SK-N-SH treated with all-trans-retinoic acid at 6 μM for 48 hours (cell line): ENCODE measurements around the gene NTMT1.

Experiments used
- ATAC-seq: fragments of 200-7000 bp; cut with Tn5 transposase; 3 replicates; pipeline ENCODE4 v1.9.1; 2020; ENCODE audit warnings: mild to moderate bottlenecking, moderate library complexity
- ARNTL ChIP-seq: fragments of 450-650 bp; formaldehyde crosslinking; IDR thresholded peaks from 2 replicates; pipeline ENCODE4 v1.5.0; 2020; ENCODE audit warnings: low read depth, mild to moderate bottlenecking, moderate library complexity, borderline replicate concordance
- BACH2 ChIP-seq: fragments of 250-450 bp; sonication (Bioruptor Pico); IDR thresholded peaks from 2 replicates; pipeline ENCODE4 v1.9.0; 2021; ENCODE audit warnings: mild to moderate bottlenecking, borderline replicate concordance
- CREB5 ChIP-seq: fragments of 250-450 bp; sonication (Bioruptor Pico); IDR thresholded peaks from 2 replicates; pipeline ENCODE4 v1.5.1; 2020; ENCODE audit warnings: low read depth, mild to moderate bottlenecking, moderate library complexity
- CSDC2 ChIP-seq: fragments of 250-450 bp; sonication (Bioruptor Pico); IDR thresholded peaks from 2 replicates; pipeline ENCODE4 v1.5.0; 2020; ENCODE audit warnings: mild to moderate bottlenecking, moderate library complexity
- CSRNP3 ChIP-seq: fragments of 250-450 bp; sonication (Bioruptor Pico); IDR thresholded peaks from 2 replicates; pipeline ENCODE4 v1.5.1; 2021; ENCODE audit warnings: mild to moderate bottlenecking, moderate library complexity
- ESRRG ChIP-seq: fragments of 250-450 bp; sonication (Bioruptor Pico); IDR thresholded peaks from 2 replicates; pipeline ENCODE4 v1.6.1; 2021; ENCODE audit warnings: mild to moderate bottlenecking
- GLIS3 ChIP-seq: fragments of 250-450 bp; sonication (Bioruptor Pico); IDR thresholded peaks from 2 replicates; pipeline ENCODE4 v1.5.0; 2020; ENCODE audit warnings: mild to moderate bottlenecking, moderate library complexity
- ISL1 ChIP-seq: fragments of 250-450 bp; sonication (Bioruptor Pico); IDR thresholded peaks from 2 replicates; pipeline ENCODE4 v2.1.2; 2022; ENCODE audit warnings: mild to moderate bottlenecking, moderate library complexity
- OSR1 ChIP-seq: fragments of 250-450 bp; sonication (Bioruptor Pico); IDR thresholded peaks from 2 replicates; pipeline ENCODE4 v1.8.0; 2022; ENCODE audit warnings: moderate library complexity, mild to moderate bottlenecking, inconsistent platforms
- PATZ1 ChIP-seq: fragments of 250-450 bp; sonication (Bioruptor Pico); IDR thresholded peaks from 2 replicates; pipeline ENCODE4 v1.8.0; 2020; ENCODE audit warnings: mild to moderate bottlenecking, moderate library complexity, borderline replicate concordance
- POU6F1 ChIP-seq: fragments of 250-450 bp; sonication (Bioruptor Pico); IDR thresholded peaks from 2 replicates; pipeline ENCODE4 v1.8.0; 2021; ENCODE audit warnings: low read depth, mild to moderate bottlenecking, moderate library complexity, borderline replicate concordance
- PPARA ChIP-seq: fragments of 250-450 bp; sonication (Bioruptor Pico); IDR thresholded peaks from 2 replicates; pipeline ENCODE4 v1.5.0; 2020; ENCODE audit warnings: mild to moderate bottlenecking, borderline replicate concordance
- RARB ChIP-seq: fragments of 250-450 bp; sonication (Bioruptor Pico); IDR thresholded peaks from 2 replicates; pipeline ENCODE4 v1.8.0; 2021; ENCODE audit warnings: mild to moderate bottlenecking, moderate library complexity
- SNAI2 ChIP-seq: fragments of 250-450 bp; sonication (Bioruptor Pico); IDR thresholded peaks from 2 replicates; pipeline ENCODE4 v1.5.0; 2020; ENCODE audit warnings: mild to moderate bottlenecking, moderate library complexity
- TOX ChIP-seq: fragments of 250-450 bp; sonication (Bioruptor Pico); IDR thresholded peaks from 2 replicates; pipeline ENCODE4 v1.8.0; 2021; ENCODE audit warnings: mild to moderate bottlenecking, moderate library complexity, borderline replicate concordance
- TSHZ2 ChIP-seq: fragments of 250-450 bp; sonication (Bioruptor Pico); IDR thresholded peaks from 2 replicates; pipeline ENCODE4 v1.5.0; 2020; ENCODE audit warnings: mild to moderate bottlenecking, moderate library complexity
- ZC3H10 ChIP-seq: fragments of 250-450 bp; sonication (Bioruptor Pico); IDR thresholded peaks from 2 replicates; pipeline ENCODE4 v1.5.1; 2021; ENCODE audit warnings: mild to moderate bottlenecking, moderate library complexity
- ZFP3 ChIP-seq: fragments of 250-450 bp; sonication (Bioruptor Pico); IDR thresholded peaks from 2 replicates; pipeline ENCODE4 v1.5.0; 2020; ENCODE audit warnings: mild to moderate bottlenecking, moderate library complexity
- ZFP30 ChIP-seq: fragments of 450-650 bp; formaldehyde crosslinking; IDR thresholded peaks from 2 replicates; pipeline ENCODE4 v1.5.0; 2022; ENCODE audit warnings: mild to moderate bottlenecking, moderate library complexity
- ZNF565 ChIP-seq: fragments of 450-650 bp; formaldehyde crosslinking; conservative IDR thresholded peaks from 2 replicates; pipeline ENCODE4 v1.5.0; 2020; ENCODE audit warnings: low read depth, mild to moderate bottlenecking, moderate library complexity
- ZNF70 ChIP-seq: fragments of 450-650 bp; formaldehyde crosslinking; IDR thresholded peaks from 2 replicates; pipeline ENCODE4 v1.5.0; 2020; ENCODE audit warnings: mild to moderate bottlenecking, moderate library complexity
- ZNF8 ChIP-seq: fragments of 450-650 bp; formaldehyde crosslinking; IDR thresholded peaks from 2 replicates; pipeline ENCODE4 v1.5.0; 2020; ENCODE audit warnings: mild to moderate bottlenecking, moderate library complexity

Gene NTMT1

GRCh38 chr9:129604766-129605163, 21.2 kb upstream of the NTMT1 start:
- TF ChIP-seq PATZ1 (CRISPR knock-in tag) = no peak
- TF ChIP-seq SNAI2 (CRISPR knock-in tag) = no peak
- TF ChIP-seq ESRRG (CRISPR knock-in tag) = no peak
- no peak for TF ChIP-seq ZNF70 (CRISPR knock-in tag)
- TF ChIP-seq ZFP3 (CRISPR knock-in tag) = no peak
- no peak for TF ChIP-seq GLIS3 (CRISPR knock-in tag)
- no peak for TF ChIP-seq ZFP30 (CRISPR knock-in tag)
- TF ChIP-seq PPARA (CRISPR knock-in tag) = no peak
- no peak for TF ChIP-seq TSHZ2
- TF ChIP-seq CSRNP3 (CRISPR knock-in tag) = no peak
- no peak for TF ChIP-seq CSDC2
- no peak for TF ChIP-seq ZNF8 (CRISPR knock-in tag)
- no peak for TF ChIP-seq RARB
- no peak for TF ChIP-seq BACH2 (CRISPR knock-in tag)
- no peak for TF ChIP-seq ZNF565 (CRISPR knock-in tag)
- no peak for TF ChIP-seq OSR1
- no peak for TF ChIP-seq POU6F1 (CRISPR knock-in tag)
- TF ChIP-seq ZC3H10 = no peak
- ATAC-seq = no peak

GRCh38 chr9:129606161-129607026, 19.6 kb upstream of the NTMT1 start:
- TF ChIP-seq POU6F1 (CRISPR knock-in tag) = no peak
- TF ChIP-seq TSHZ2 = no peak
- TF ChIP-seq TOX (CRISPR knock-in tag) = no peak
- no peak for TF ChIP-seq ZNF8 (CRISPR knock-in tag)
- TF ChIP-seq OSR1 = no peak
- no peak for TF ChIP-seq ZFP3 (CRISPR knock-in tag)
- no peak for TF ChIP-seq ZFP30 (CRISPR knock-in tag)
- no peak for TF ChIP-seq ZNF70 (CRISPR knock-in tag)
- no peak for TF ChIP-seq ZC3H10
- no peak for TF ChIP-seq PATZ1 (CRISPR knock-in tag)
- TF ChIP-seq ESRRG (CRISPR knock-in tag) = no peak
- no peak for TF ChIP-seq ISL1 (CRISPR knock-in tag)
- TF ChIP-seq ZNF565 (CRISPR knock-in tag) = no peak
- TF ChIP-seq PPARA (CRISPR knock-in tag) = no peak
- no peak for TF ChIP-seq RARB
- TF ChIP-seq ARNTL = no peak
- TF ChIP-seq CREB5 = no peak
- TF ChIP-seq CSDC2 = no peak
- ATAC-seq = no peak
